Measurements from ENCODE around the gene ZFP3.
"Not testable (repeated sequence)": the region's sequence is repeated elsewhere in the genome, so short reads cannot be mapped to it uniquely, and the experiment has no call there.

The ZFP3 gene

DNA sequence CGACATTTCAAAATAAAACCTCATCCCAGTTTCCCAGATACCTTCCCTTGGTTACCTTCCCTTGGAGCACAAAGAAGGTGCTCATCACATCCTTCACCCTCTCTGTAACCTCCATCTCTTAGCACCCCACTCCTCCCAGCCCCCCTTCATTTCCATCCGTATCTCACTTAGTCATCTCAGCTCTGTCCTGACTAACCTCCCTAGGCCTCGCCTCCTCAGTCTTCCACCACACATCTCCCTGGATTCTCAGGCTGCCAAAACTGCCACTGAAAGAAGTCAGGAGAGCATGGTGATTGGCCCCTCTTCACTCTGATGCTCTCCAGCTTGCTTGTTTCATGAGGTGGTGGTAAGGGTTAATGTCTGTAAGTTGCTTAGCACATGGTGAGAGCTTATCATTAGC lies 2.3 kb downstream of the ZFP3 start:
- no peak for DNase-seq

- DNase-seq: no peak
Measured at GRCh38 chr17:5092218-5093010, 14.1 kb downstream of the ZFP3 start.

- no peak for DNase-seq
Measured at GRCh38 chr17:5096731-5097100, 18.4 kb downstream of the ZFP3 start.

DNA sequence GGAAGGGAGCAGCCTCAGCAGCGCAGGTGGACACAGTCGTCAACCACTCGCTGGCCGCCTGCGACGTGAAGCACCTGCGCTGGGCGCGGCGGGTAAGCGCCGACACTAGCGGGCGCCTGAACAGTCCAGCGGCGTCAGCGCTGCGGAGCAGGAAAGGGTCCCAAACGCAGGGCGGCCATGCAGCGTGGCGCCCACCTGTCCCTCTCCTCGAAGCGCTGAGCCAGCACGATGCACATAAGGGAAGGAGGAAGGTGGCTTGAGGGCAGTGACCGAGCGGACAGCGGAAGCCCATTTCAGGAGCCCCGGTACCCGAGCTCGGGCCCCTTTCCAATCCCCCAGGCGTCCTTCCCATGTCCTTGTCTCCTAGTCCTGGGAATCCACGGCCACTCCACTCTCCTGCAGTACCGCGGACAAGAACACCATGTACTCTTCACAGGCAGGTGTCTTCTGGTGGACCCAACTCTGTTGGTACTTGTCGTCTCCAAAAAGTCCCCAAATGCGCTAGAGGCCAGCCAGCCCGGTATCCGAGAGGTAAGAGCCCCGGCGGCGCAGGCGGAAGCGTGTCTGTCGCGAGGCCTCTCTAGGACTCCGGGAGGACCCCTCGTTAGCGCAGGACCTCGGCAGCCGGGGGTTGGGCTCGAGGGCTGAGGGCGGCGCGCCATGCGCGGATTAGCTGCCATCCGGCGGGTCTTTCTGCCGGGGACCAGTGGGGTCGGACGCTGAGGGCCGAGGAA lies 19.0 kb downstream of the ZFP3 start:
- DNase-seq: peak; percentile 44 to 68

GRCh38 chr17:5099271-5099670 lies 21.0 kb downstream of the ZFP3 start:
- no peak for DNase-seq

GRCh38 chr17:5100832-5101231 lies 22.6 kb downstream of the ZFP3 start:
- DNase-seq: no peak

GRCh38 chr17:5110816-5111215 lies 32.5 kb downstream of the ZFP3 start:
- no peak for DNase-seq

DNA sequence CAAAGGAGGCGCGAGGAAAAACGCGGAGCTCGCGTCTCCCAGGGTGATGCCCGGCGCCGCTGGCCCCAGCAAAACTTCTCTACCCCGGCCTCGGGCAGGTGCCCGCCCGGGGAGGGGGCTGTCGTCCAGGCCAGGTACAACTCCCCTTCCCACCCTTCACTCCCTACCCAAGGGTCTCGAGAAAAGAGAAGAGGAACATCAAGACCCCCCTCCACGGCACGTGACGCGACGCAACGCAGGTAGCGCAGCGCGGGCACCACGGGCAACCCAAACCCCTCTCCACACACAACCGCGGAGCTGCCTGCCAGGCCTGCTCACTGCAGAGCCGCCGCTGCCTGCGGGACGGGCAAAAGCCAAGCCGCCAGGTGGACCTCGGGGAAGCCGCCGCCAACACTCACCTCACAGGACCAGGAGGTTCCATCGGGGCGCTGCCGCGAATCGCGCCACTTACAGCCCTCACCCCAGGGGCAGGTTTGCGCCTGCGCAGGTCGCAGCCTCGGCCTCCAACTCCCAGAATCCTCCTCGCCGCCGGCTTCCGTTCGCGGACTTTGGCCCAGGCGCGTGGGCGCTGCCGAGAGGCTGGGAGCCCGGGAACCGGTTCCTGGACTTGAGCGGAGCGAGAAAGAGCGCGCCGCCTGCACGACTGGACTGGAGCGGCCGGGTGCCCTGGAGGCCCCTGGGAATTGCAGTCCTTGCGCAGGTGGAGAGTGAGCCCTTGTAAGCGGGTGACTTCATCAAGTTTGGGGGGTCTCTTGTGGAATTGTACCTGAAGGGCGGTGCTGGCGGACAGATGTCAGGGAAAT lies 33.3 kb downstream of the ZFP3 start, which contains the start of gene ZNF232:
TSS of gene ZNF232 (minus strand) at position 477 of the 803 bp plus-strand sequence. CDS start at position 421, 56 bp downstream.
- DNase-seq: peak; percentile 90 to 92

DNA sequence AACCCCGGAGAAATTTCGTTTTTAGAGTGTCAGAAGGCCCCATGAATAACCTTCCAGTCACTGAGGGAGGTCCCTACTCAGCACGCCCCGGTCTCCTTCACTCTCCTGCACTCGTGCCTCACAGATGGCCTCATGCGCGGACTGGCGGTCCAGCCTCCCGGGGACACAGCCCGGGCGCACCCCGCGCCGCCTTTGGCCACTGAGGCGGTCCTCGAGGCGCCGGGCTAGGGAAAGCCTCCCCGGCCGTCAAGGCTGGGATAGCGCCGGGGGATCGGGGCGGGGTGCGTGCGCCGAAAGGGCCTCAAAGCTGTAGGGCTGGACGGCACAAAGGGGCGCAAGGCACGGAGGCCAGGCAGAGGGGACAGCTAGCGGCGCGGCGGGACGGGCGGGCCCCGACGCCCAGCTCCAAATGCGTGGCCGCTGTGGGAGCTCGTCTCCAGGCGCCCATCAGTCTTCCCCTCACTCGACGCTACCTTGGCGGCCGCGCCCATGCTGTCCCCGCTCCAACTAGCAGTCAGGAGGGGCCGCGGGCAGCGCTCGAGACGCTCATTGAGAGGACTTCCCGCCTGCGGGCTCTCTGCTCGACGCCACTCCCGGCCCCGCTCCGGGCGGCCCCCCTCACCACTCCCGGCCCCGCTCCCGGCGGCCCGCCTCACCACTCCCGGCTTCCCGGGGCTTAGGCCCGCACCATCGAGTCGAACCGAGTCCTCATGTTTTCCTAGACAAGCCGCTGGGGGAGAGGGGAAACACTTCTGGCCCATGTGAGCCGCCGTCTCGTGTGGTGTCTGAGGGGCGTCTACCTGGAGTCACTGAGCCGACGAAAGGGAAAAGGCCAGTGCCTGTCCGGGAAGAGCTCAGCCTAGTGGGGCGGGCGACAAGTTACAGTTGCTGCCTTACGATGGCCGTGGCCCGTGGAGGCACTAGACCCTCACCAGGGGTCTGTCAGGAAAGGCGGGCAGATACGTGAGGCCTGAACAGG lies 37.7 kb downstream of the ZFP3 start, which contains the start of gene USP6:
TSS of gene USP6 (plus strand) at position 360 of the 979 bp plus-strand sequence. CDS start 14,336 bp downstream, outside the sequence.
- DNase-seq: no peak

DNA sequence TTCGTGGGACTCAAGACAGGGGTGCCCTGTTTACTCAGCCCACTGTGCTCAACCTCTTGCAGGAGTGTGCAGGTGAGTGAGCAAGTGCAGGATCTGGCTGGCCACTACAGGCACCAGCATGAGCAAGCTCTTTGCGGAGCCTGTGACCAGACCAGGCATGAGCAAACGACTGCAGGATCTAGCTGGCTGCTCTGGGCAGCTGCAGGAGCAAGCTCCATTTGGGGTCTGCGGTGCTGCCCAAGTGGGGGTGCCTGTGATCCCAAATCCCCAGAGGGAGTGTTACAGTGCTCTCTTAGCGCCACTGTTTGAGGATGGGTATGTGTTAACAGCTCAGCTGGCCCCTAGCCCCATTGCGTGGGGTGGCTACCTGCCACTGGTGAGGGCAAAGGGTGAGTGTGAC lies 40.0 kb downstream of the ZFP3 start:
- DNase-seq: no peak

GRCh38 chr17:5120036-5120435 lies 41.8 kb downstream of the ZFP3 start:
- no peak for DNase-seq

DNA sequence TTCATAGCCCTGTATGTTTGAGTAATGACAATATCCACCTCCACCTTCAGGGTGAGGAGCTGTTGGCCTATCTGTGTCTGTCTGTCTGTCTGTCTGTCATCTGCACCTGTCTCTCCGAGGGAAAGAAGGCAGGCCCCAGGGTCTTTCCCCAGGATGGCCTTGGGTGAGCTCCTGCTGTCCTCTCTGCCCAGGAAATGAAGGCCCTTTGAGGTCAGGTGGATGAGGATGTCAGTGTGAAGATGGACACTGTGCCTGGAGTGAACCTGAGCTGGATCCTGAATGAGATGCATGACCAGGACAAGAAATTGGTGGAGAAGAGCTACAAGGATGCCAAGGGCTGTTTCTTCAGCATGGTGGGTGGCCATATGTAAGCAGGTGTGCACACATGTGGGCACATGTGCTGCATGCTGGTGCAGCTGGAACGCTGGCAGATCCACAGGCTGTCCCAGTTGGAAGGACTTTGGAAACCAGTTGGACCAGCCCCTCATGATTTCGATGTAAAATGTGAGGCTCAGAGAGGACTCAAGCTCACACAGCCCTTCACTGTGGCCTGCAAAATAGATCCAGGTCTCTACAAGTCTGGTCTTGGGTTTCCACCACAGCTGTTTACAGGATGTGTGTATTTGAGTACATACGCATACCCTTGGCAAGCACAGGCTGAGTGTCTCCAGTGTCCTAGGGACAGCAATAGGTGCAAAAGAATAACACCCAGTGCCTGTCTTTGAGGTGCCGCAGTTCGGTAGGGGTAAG lies 42.3 kb downstream of the ZFP3 start:
- not testable (repeated sequence) for DNase-seq

GRCh38 chr17:5121186-5121841 lies 43.0 kb downstream of the ZFP3 start:
- DNase-seq: no peak

- DNase-seq: not testable (repeated sequence)
Measured at GRCh38 chr17:5122056-5122455, 43.8 kb downstream of the ZFP3 start.

- DNase-seq: no peak
Measured at GRCh38 chr17:5122586-5123342, 44.5 kb downstream of the ZFP3 start.

DNA sequence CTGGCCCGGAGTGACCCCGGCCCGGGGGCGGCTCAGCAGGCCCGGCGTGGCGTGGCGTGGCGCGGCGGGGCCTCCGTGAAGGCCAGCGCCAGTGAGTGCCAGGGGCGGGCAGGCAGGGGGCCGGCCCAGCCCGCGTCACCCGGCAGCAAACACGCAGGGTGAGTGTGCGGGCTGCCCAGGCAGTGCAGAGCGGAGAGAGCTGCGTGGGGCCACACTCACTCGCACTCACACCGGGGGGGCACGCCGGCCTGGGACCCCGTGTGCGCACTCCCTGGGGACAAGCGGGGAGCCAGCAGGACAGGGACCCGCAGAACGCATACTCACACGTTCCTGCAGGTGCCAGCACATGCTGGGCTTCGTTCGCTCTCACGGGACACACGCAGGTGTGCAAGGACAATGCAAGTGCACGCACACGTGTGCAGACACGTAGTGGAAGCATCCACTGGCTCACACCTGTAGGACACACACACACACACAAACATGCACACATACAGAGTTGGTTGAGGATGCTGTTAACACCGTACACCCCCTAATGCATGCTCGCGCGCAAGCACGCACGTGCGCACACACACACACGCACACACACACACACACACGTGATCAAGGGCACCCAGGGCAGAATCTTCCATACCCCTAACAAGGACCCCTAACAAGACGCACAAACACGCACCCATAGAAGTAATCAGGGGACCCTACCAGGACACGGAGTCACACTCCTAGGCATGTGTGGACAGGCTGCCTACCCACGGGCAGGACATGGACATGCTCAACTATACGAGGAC lies 45.3 kb downstream of the ZFP3 start:
- DNase-seq: no peak

DNA sequence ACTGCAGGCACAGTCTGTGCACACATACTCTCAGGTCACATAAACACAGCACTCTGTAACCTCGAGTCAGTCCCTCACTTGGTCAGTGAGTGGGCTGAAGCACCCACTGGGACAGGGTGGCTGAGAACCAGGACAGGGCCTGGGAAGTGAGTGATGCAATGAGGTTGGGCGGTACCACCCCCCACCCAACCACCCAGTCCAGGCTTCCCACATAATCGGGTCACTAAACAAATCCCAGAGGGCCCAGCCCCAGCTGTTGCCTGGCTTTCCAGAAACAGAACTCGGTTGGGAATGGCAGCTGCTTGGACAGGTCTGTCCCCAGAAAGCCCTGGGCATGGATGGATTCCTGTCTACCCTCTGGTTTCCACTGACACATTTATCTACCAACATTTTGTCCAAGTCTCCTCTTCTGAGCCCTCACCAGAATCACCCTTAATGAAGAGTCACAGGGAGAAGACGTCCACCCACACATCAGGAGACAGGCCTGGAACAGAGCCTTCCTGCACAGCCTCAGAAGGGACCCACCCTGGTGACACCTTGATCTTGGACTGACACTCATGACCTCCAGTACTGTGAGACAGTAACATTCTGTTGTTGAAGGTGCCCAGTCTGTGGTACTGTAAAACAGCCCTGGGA lies 46.0 kb downstream of the ZFP3 start:
- DNase-seq: not testable (repeated sequence)

GRCh38 chr17:5124896-5125295 lies 46.6 kb downstream of the ZFP3 start:
- not testable (repeated sequence) for DNase-seq
